ENCODE data around the gene LRP6. TPM values are rescaled to one million over a fixed set of nuclear protein-coding genes. Genes with fewer than 3 reads are reported as not detected.

LRP6 gene
- total RNA-seq, 4 donors from 2014 or later = 9.5 to 21.4 (median 14.7) TPM

GRCh38 chr12:12210983-12211382, 55.9 kb downstream of the LRP6 start:
- H3K9me3 ChIP-seq = no peaks in the 10 kb centered on the region
- no peak overlapping the region for H3K4me3 ChIP-seq
- ATAC-seq (no peak), DNase-seq (no peak)
- in situ Hi-C loops (cut with MboI; ENCODE audit: low sequenced_read_pairs in 4 of 4) (no loop called here), intact Hi-C loops (cut with DNase I; ENCODE audit: low total_unique reads) (no loop called here)
- TF ChIP-seq, protein P1, sequence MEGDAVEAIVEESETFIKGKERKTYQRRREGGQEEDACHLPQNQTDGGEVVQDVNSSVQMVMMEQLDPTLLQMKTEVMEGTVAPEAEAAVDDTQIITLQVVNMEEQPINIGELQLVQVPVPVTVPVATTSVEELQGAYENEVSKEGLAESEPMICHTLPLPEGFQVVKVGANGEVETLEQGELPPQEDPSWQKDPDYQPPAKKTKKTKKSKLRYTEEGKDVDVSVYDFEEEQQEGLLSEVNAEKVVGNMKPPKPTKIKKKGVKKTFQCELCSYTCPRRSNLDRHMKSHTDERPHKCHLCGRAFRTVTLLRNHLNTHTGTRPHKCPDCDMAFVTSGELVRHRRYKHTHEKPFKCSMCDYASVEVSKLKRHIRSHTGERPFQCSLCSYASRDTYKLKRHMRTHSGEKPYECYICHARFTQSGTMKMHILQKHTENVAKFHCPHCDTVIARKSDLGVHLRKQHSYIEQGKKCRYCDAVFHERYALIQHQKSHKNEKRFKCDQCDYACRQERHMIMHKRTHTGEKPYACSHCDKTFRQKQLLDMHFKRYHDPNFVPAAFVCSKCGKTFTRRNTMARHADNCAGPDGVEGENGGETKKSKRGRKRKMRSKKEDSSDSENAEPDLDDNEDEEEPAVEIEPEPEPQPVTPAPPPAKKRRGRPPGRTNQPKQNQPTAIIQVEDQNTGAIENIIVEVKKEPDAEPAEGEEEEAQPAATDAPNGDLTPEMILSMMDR (IDR thresholded peaks at IDR 0.05 in 4 of 5, conservative IDR thresholded peaks at IDR 0.05 in 1 of 5) = no peak
- no peak for TF ChIP-seq POLR2A (IDR thresholded peaks at IDR 0.05)
- no peak overlapping the region for H3K27ac ChIP-seq
- H3K4me1 ChIP-seq = peaks cover 26 to 32% of the 10 kb centered on the region in 2 donors
- no peaks in the 10 kb centered on the region for H3K27me3 ChIP-seq
- no peaks in the 10 kb centered on the region for H3K36me3 ChIP-seq

DNA sequence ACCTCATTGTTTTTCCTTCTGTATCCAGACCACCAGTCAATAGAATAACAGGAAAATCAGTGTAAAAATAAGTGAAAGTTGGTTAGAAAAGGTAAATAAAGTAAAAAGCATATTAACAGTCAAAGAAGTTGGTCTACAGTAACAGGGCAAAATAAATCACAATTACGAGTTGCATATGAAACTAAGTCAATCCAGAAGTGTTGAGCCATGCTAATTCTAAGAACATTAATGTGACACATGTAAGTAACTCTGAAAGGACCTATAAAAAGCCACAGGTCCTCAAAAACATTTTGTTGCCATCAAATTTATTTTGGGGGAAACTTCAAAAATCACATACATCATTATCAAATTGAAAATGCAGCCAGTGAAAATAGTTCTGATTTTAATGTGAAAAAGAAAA, 56.4 kb downstream of the LRP6 start:
- ATAC-seq (no peak), DNase-seq (no peak)
- H3K9me3 ChIP-seq = no peaks in the 10 kb centered on the region
- H3K36me3 ChIP-seq = no peaks in the 10 kb centered on the region
- no peaks in the 10 kb centered on the region for H3K27me3 ChIP-seq
- no peak for TF ChIP-seq POLR2A (IDR thresholded peaks at IDR 0.05)
- TF ChIP-seq, protein P1 (IDR thresholded peaks at IDR 0.05 in 4 of 5, conservative IDR thresholded peaks at IDR 0.05 in 1 of 5) = no peak
- H3K27ac ChIP-seq = no peak overlapping the region
- in situ Hi-C loops (cut with MboI; ENCODE audit: low sequenced_read_pairs in 4 of 4) = no loop called here
- no peak overlapping the region for H3K4me3 ChIP-seq
- intact Hi-C loops (cut with DNase I; ENCODE audit: low total_unique reads) = no loop called here
- H3K4me1 ChIP-seq = peaks cover 26 to 32% of the 10 kb centered on the region in 2 donors

DNA sequence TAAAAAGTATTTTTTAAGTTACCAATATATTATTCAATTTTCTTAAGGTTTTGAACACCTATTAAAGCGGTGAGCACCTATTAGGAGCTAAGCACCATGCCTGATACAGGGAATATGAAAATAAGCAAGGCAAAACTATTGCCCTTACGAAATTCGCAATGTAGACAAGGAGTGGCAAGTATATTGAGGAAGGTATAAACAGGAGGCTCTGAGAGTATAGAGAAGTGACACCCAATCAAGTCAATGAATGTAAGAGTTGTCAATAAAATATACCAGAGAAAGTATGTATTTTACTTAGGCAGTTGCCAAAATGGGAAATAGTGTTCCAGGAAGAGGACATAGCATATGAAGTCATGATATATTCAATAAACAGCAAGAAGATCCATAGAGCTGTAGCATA, 57.2 kb downstream of the LRP6 start:
- H3K4me3 ChIP-seq = no peak overlapping the region
- peaks cover 20 to 27% of the 10 kb centered on the region in 2 donors for H3K4me1 ChIP-seq
- no peaks in the 10 kb centered on the region for H3K27me3 ChIP-seq
- no peak for DNase-seq
- in situ Hi-C loops (cut with MboI; ENCODE audit: low sequenced_read_pairs in 4 of 4) = no loop called here
- H3K9me3 ChIP-seq = no peaks in the 10 kb centered on the region
- intact Hi-C loops (cut with DNase I; ENCODE audit: low total_unique reads) = no loop called here
- H3K36me3 ChIP-seq = no peaks in the 10 kb centered on the region
- H3K27ac ChIP-seq = no peak overlapping the region
- ATAC-seq = no peak
- TF ChIP-seq, protein P1 (IDR thresholded peaks at IDR 0.05 in 4 of 5, conservative IDR thresholded peaks at IDR 0.05 in 1 of 5) = no peak

- Histone ChIP-seq H3K9me3 (no peaks in the 10 kb centered on the region), H3K4me3 (no peak overlapping the region)
These were observed 57.8 kb downstream of the LRP6 start for GRCh38 chr12:12209043-12209442.

More at GRCh38 chr12:12209043-12209442, 57.8 kb downstream of the LRP6 start:
- H3K27me3 ChIP-seq = no peaks in the 10 kb centered on the region
- no peak for TF ChIP-seq POLR2A (IDR thresholded peaks at IDR 0.05)
- TF ChIP-seq, protein P1 (IDR thresholded peaks at IDR 0.05 in 4 of 5, conservative IDR thresholded peaks at IDR 0.05 in 1 of 5) = no peak
- DNase-seq (no peak), ATAC-seq (no peak)
- H3K4me1 ChIP-seq = peaks cover 16 to 21% of the 10 kb centered on the region in 2 donors
- no peak overlapping the region for H3K27ac ChIP-seq
- H3K36me3 ChIP-seq = no peaks in the 10 kb centered on the region
- intact Hi-C loops (cut with DNase I; ENCODE audit: low total_unique reads) = no loop called here
- in situ Hi-C loops (cut with MboI; ENCODE audit: low sequenced_read_pairs in 4 of 4) = no loop called here
